PC-9 (cell line): ENCODE data around the gene TCAIM.

ENCODE experiments used
- EZH2 ChIP-seq: fragments of 200-600 bp; sonication (generic); IDR thresholded peaks from 2 replicates; pipeline ENCODE4 v1.8.0; 2017; ENCODE audit warnings: antibody characterized with exemption, low read depth
- TF ChIP-seq, protein P1 (sequence below): fragments of 200-600 bp; sonication (generic); conservative IDR thresholded peaks from 2 replicates; pipeline ENCODE4 v1.6.1; 2017; ENCODE audit warnings: mixed run types, antibody characterized with exemption, mild to moderate bottlenecking, moderate library complexity

DNA sequence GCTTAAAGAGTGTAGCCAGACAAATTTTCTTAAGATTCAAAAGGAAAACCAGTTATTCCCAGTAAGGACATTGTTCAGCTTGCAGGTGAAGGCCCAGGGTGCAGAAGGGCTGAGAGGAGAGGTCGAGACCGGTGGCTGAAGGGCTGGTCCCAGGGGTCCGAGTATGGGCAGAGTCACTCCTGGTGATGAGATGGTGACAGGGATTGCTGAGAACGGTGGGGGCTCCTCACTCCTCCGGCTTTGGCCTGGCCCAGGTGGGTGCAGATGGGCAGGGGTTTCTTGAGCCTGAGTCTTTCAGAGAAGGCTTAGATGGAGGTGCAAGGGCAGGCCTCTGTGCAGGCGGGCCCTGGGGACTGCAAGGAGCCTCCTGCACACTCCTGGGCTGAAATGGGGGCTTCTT lies 82.7 kb downstream of the TCAIM start:
- TF ChIP-seq, protein P1, sequence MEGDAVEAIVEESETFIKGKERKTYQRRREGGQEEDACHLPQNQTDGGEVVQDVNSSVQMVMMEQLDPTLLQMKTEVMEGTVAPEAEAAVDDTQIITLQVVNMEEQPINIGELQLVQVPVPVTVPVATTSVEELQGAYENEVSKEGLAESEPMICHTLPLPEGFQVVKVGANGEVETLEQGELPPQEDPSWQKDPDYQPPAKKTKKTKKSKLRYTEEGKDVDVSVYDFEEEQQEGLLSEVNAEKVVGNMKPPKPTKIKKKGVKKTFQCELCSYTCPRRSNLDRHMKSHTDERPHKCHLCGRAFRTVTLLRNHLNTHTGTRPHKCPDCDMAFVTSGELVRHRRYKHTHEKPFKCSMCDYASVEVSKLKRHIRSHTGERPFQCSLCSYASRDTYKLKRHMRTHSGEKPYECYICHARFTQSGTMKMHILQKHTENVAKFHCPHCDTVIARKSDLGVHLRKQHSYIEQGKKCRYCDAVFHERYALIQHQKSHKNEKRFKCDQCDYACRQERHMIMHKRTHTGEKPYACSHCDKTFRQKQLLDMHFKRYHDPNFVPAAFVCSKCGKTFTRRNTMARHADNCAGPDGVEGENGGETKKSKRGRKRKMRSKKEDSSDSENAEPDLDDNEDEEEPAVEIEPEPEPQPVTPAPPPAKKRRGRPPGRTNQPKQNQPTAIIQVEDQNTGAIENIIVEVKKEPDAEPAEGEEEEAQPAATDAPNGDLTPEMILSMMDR = no peak
- no peak for TF ChIP-seq EZH2
